Adipocyte (in vitro differentiated cells): Measurements from ENCODE around the gene TM4SF18.

Source experiments
- DNase-seq: peaks from one replicate; pipeline ENCODE4 v3.0.0-alpha.2; 2015; ENCODE audit warnings: low read depth
- H3K27me3 ChIP-seq: replicated peaks from 2 replicates; pipeline ENCODE4 v1.7.0; 2013; ENCODE audit warnings: mild to moderate bottlenecking, low read length, moderate library complexity; ENCODE audit not compliant: control insufficient read depth, insufficient read depth
- H3K36me3 ChIP-seq: 2 replicates; pipeline ENCODE4 v1.7.0; 2013; ENCODE audit warnings: low read length, mild to moderate bottlenecking, moderate library complexity; ENCODE audit not compliant: control insufficient read depth, insufficient read depth, severe bottlenecking
- H3K4me1 ChIP-seq: 2 replicates; pipeline ENCODE4 v1.7.0; 2013; ENCODE audit warnings: mild to moderate bottlenecking, low read length, moderate library complexity; ENCODE audit not compliant: control insufficient read depth, insufficient read depth
- H3K4me3 ChIP-seq: 2 replicates; pipeline ENCODE4 v1.7.0; 2013; ENCODE audit warnings: mild to moderate bottlenecking, low read length, moderate library complexity
- H3K9ac ChIP-seq: 2 replicates; pipeline ENCODE4 v1.7.0; 2013; ENCODE audit warnings: mild to moderate bottlenecking, low read length, moderate library complexity
- H3K9me3 ChIP-seq: 2 replicates; pipeline ENCODE4 v1.7.0; 2013; ENCODE audit warnings: mild to moderate bottlenecking, low read length, moderate library complexity; ENCODE audit not compliant: control insufficient read depth

TM4SF18 gene

GRCh38 chr3:149319750-149320149, 13.7 kb downstream of the TM4SF18 start:
- peaks cover 19% of the 10 kb centered on the region for H3K4me1 ChIP-seq
- no peaks in the 10 kb centered on the region for H3K27me3 ChIP-seq
- H3K4me3 ChIP-seq = no peak overlapping the region
- DNase-seq = no peak
- no peaks in the 10 kb centered on the region for H3K36me3 ChIP-seq
- no peaks in the 10 kb centered on the region for H3K9me3 ChIP-seq
- H3K9ac ChIP-seq = no peak overlapping the region

GRCh38 chr3:149317072-149317471, 16.4 kb downstream of the TM4SF18 start:
- Histone ChIP-seq H3K9ac (no peak overlapping the region), H3K4me1 (peaks cover 24% of the 10 kb centered on the region), H3K36me3 (no peaks in the 10 kb centered on the region), H3K9me3 (no peaks in the 10 kb centered on the region), H3K4me3 (no peak overlapping the region), H3K27me3 (no peaks in the 10 kb centered on the region)
- DNase-seq = no peak

- no peaks in the 10 kb centered on the region for H3K36me3 ChIP-seq
Observed at GRCh38 chr3:149316437-149316836, 17.0 kb downstream of the TM4SF18 start.

GRCh38 chr3:149315694-149316093, 17.7 kb downstream of the TM4SF18 start:
- H3K4me3 ChIP-seq = peak overlapping the region; percentile 26
- H3K9me3 ChIP-seq = no peaks in the 10 kb centered on the region
- no peaks in the 10 kb centered on the region for H3K36me3 ChIP-seq
- no peak for DNase-seq
- H3K4me1 ChIP-seq = peaks cover 26% of the 10 kb centered on the region
- H3K27me3 ChIP-seq = no peaks in the 10 kb centered on the region
- H3K9ac ChIP-seq = peak overlapping the region; percentile 41

More at GRCh38 chr3:149316437-149316836, 17.0 kb downstream of the TM4SF18 start:
- no peak overlapping the region for H3K9ac ChIP-seq
- H3K27me3 ChIP-seq = no peaks in the 10 kb centered on the region
- DNase-seq = peak; percentile 12
- H3K9me3 ChIP-seq = no peaks in the 10 kb centered on the region
- peaks cover 24% of the 10 kb centered on the region for H3K4me1 ChIP-seq
- H3K4me3 ChIP-seq = no peak overlapping the region

GRCh38 chr3:149314807-149315578, 18.4 kb downstream of the TM4SF18 start:
- Histone ChIP-seq H3K9me3 (no peaks in the 10 kb centered on the region), H3K27me3 (no peaks in the 10 kb centered on the region), H3K4me1 (peaks cover 31% of the 10 kb centered on the region), H3K9ac (peak overlapping the region; percentile 45), H3K4me3 (peak overlapping the region; percentile 50), H3K36me3 (no peaks in the 10 kb centered on the region)
- DNase-seq = peak; percentile 69

- no peak overlapping the region for H3K4me3 ChIP-seq
- H3K27me3 ChIP-seq = no peaks in the 10 kb centered on the region
- no peaks in the 10 kb centered on the region for H3K36me3 ChIP-seq
- no peak for DNase-seq
- H3K9me3 ChIP-seq = no peaks in the 10 kb centered on the region
- peaks cover 31% of the 10 kb centered on the region for H3K4me1 ChIP-seq
- H3K9ac ChIP-seq = no peak overlapping the region
Observed at GRCh38 chr3:149313542-149313941, 19.9 kb downstream of the TM4SF18 start.

GRCh38 chr3:149310796-149311534, 22.5 kb downstream of the TM4SF18 start:
- Histone ChIP-seq H3K9me3 (no peaks in the 10 kb centered on the region), H3K9ac (no peak overlapping the region), H3K27me3 (no peaks in the 10 kb centered on the region), H3K36me3 (no peaks in the 10 kb centered on the region), H3K4me3 (no peak overlapping the region), H3K4me1 (peaks cover 23% of the 10 kb centered on the region)
- DNase-seq = peak; percentile 3

GRCh38 chr3:149307435-149307783, 26.0 kb downstream of the TM4SF18 start:
- peaks cover 7% of the 10 kb centered on the region for H3K4me1 ChIP-seq
- no peaks in the 10 kb centered on the region for H3K27me3 ChIP-seq
- no peaks in the 10 kb centered on the region for H3K9me3 ChIP-seq
- no peak for DNase-seq
- H3K36me3 ChIP-seq = no peaks in the 10 kb centered on the region
- no peak overlapping the region for H3K4me3 ChIP-seq
- no peak overlapping the region for H3K9ac ChIP-seq

GRCh38 chr3:149306751-149307434, 26.5 kb downstream of the TM4SF18 start:
- DNase-seq = no peak
- H3K4me1 ChIP-seq = peaks cover 7% of the 10 kb centered on the region
- H3K9me3 ChIP-seq = no peaks in the 10 kb centered on the region
- no peak overlapping the region for H3K4me3 ChIP-seq
- H3K9ac ChIP-seq = no peak overlapping the region
- H3K27me3 ChIP-seq = no peaks in the 10 kb centered on the region
- H3K36me3 ChIP-seq = no peaks in the 10 kb centered on the region

GRCh38 chr3:149305376-149305775, 28.1 kb downstream of the TM4SF18 start:
- H3K9ac ChIP-seq = no peak overlapping the region
- no peak overlapping the region for H3K4me3 ChIP-seq
- no peaks in the 10 kb centered on the region for H3K36me3 ChIP-seq
- H3K4me1 ChIP-seq = peaks cover 14% of the 10 kb centered on the region
- H3K27me3 ChIP-seq = no peaks in the 10 kb centered on the region
- DNase-seq = no peak
- H3K9me3 ChIP-seq = no peaks in the 10 kb centered on the region
